HG02840 (cell line): Measurements from ENCODE around the gene MARCHF4.

Experiments
- ATAC-seq: cut with Tn5 transposase; IDR thresholded peaks from one replicate; pipeline ENCODE4 v1.9.1; 2021; ENCODE audit warnings: mild to moderate bottlenecking, moderate library complexity, moderate number of reproducible peaks; ENCODE audit not compliant: unreplicated experiment, low FRiP score

MARCHF4 gene

DNA sequence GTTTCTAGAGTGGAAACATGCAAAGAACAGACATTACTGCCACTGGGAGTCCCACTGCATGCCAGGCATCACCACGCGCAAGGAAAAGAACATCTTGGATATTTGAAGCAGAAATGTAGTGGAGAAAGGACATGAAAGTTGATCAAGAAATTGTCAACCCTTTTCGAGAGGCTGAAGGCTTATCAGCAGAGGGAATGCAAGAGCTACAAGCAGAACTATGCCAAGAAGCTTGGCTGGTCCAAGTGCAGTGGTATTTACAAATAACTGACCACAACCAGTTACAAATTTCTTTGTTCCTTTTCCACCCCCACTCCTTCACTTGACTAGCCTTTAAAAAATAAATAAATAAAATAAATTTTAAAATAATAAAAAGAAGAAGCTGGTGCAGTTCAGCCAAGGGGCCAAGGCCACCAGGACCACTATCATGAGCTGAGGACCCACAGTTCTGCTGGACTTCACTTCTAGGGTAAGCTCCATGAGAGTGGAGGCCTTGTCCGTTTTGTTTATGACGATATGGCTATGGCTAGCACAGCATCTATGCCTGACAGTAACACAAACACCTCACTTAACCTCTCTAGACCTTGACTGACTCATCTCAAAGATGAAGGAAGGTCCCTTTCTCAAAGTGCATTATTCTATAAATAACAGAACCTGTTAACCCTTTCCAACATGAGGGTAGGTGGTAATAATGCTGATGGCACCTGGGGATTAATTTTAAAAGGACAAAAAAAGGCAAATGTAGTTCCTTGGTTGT, 20.9 kb downstream of the MARCHF4 start:
- no peak for ATAC-seq

DNA sequence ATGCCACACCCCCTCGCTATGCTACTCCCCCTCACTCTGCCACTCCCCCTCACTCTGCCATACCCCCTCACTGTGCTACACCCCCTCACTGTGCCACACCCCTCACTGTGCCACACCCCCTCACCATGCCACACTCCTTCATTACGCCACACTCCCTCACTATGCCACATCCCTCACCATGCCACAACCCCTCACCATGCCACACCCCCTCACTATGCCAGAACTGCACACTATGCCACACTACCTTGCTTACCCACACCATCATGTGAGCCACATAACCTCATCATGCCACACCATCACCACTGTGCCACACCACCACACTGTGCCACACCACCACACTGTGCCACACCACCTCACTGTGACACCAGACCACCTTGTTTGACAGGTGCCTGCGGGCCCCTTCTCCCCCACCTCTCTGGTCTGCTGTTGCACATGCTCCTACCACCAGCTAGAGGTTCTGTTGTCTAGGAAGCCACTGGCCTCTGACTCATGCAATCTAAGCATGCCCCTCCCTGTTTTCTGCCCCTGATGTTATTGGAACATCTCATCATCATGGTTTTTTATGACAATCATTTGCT, 22.0 kb downstream of the MARCHF4 start:
- ATAC-seq = no peak

DNA sequence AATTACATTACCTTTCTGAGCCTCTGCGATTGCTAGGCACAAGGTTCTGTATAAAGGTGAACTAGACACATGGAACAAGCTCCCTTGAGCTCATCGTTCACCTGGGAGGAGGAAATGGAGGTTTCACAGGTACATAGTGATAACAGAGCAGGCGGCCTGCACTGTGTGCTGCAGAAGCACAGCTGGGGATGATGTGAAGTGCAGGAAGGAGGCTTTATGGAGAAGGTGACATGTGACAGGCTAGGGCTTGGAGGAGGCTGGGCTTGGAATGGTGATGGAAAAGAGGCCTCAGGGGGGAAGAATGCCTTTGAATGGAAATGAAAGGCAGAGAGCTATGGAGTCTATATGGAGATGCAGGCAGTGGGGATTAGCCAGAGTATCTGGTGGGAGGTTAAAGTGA, 22.9 kb downstream of the MARCHF4 start:
- no peak for ATAC-seq

- no peak for ATAC-seq
Measured at GRCh38 chr2:216348756-216349308, 23.5 kb downstream of the MARCHF4 start.

DNA sequence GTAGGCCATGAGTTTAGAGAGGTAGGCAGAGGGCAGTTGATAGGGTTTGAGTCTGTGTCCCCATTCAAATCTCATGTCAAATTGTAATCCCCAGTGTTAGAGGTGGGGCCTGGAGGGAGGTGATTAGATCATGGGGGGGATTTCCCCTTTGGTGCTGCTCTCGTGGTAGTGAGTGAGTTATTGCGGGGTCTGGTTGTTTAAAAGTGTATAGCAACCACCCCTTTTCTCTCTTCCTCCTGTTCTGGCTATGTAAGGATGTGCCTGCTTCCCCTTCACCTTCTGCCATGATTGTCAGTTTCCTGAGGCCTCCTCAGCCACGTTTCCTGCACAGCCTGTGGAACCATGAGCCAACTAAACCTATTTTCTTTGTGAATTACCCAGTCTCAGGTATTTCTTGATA, 25.5 kb downstream of the MARCHF4 start:
- ATAC-seq = no peak

- ATAC-seq = no peak
Measured at GRCh38 chr2:216345846-216346245, 26.4 kb downstream of the MARCHF4 start.

GRCh38 chr2:216344950-216345300, 27.4 kb downstream of the MARCHF4 start:
- no peak for ATAC-seq

- no peak for ATAC-seq
Measured at GRCh38 chr2:216344206-216344949, 27.9 kb downstream of the MARCHF4 start.

DNA sequence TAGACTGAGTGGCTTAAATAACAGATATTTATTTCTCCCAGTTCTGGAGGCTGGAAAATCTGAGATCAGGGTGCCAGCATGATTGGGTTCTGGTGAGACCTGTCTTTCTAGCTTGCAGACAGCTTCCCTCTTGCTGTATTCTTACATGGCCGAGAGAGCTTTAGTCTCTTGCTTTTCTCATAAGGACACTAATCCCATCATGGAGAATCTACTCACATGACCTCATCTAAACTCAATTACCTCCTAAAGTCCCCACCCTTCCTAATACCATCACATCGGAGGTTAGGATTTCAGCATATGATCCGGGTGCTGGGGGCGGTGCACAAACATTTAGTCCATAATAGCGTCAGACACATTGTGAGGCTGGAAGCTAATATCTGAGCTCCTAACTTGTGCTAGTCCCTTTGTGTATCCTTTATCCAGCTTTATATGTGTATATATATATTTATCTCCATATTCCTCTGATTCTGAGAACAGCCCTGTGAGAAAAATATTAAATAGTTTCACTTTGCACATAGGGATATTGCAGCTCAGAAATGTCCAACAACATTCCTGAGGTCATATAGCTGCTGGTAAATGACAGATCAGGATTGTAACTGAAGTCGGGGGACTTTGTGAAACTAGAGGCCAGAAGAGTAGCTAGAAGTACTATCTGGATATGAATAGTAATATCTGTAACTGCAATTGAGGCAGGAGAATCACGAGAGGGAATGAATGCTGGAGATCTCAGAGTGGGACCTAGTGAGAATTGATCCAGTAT, 28.9 kb downstream of the MARCHF4 start:
- no peak for ATAC-seq

DNA sequence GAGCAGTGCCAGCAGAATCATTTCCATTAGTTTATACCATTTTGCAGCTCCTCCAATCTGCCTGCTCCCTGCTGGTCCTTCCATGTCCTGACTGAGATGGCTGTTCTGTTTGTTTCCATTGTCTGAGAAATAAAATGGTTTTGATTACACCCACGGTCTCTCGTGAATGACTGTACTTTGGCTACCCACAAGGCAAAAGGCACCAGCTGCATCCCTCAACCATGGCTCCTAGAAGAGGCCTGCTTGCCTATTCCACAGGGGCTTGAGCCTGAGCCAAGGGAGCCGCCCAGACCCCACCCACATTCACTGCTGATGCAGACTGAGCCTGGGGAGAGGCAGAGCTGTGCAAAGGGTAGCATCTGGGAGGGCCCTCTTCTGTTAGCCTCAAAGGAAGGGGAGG, 31.2 kb downstream of the MARCHF4 start:
- no peak for ATAC-seq

- ATAC-seq = no peak
Measured at GRCh38 chr2:216340280-216340631, 32.0 kb downstream of the MARCHF4 start.

DNA sequence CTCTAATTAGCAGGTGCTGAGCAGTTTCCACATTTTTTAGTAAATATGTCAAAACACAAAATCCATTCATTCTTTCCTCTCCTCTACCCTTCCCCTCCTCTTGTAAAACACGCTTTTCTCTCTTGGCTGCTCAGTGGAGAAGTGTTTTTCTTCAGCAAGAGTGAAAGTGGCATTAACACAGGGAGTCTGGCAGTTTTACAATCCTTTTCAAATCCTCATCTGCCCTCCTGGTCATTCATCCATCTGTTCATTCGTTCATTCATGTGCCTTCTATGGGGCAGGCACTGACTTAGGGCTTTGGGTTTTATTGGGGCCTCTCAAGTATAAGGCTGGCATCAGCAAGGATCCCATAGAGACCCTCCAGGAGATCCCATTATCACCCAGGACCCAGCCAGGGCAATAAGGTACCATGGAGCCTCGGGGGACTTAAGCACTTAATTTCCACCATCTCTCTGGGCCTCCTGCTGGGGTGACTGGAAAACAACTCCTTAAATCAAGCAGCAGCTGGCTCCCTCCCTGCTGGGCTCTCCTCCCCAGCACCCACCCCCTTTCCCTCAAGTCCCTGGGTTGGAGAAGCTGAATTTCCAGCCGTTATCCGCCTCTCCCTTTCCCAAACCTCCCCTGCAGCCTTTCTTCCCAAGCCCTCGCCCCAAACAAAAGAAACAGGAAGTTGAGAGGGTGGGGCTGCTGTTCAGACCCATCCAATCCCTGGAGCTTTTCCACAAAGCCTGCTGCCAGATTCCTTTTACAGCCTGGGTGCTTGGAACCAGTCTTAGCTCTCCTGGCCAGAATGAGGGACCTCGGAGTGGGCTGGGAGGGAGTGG, 32.6 kb downstream of the MARCHF4 start:
- ATAC-seq = no peak

DNA sequence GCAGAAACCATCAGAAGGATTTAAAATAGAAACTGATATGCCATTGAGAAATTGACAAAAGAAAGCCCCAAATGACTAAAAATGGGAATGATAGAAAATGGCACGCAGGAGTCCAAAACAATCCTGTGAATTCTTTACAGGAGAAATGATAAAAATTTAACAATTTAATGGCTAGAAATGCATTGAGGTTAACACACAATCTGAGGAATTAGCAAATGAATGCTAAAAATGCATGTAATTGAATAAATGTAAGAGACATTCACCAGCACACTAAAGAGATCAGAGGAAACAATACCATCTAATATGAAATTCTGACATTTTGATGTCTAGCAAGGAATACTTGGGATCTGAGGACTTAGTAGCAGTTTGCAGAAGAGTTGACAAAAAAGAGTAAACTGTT, 37.0 kb downstream of the MARCHF4 start:
- ATAC-seq = no peak

GRCh38 chr2:216328347-216328746, 43.9 kb downstream of the MARCHF4 start:
- ATAC-seq = no peak

- ATAC-seq = no peak
Measured at GRCh38 chr2:216327447-216327935, 44.8 kb downstream of the MARCHF4 start.
